A549 (cell line): ENCODE measurements around the gene CARF.

ENCODE experiments used
- CHD4 ChIP-seq: fragments of 200-600 bp; sonication (generic); IDR thresholded peaks from 2 replicates; pipeline ENCODE4 v1.6.1; 2016; ENCODE audit warnings: antibody characterized with exemption, mild to moderate bottlenecking, borderline replicate concordance
- CTCF ChIP-seq: fragments of >200 bp; sonication (Bioruptor Twin); formaldehyde crosslinking; IDR thresholded peaks from 3 replicates; pipeline ENCODE4 v1.5.1; 2016
- EP300 ChIP-seq, 2 experiments: fragments of >200 bp; sonication (Bioruptor Twin); formaldehyde crosslinking; IDR thresholded peaks; 2 replicates in 1 of 2; 3 replicates in 1 of 2; pipeline ENCODE4 v1.6.1; 2016 to 2017
- ESRRA ChIP-seq: fragments of 150-350 bp; IDR thresholded peaks from 2 replicates; pipeline ENCODE4 v1.6.1; 2014; ENCODE audit warnings: mild to moderate bottlenecking, low read length, borderline replicate concordance
- JUNB ChIP-seq: fragments of >200 bp; sonication (Bioruptor Twin); formaldehyde crosslinking; IDR thresholded peaks from 2 replicates; pipeline ENCODE4 v1.6.1; 2016
- MYC ChIP-seq: IDR thresholded peaks from 2 replicates; pipeline ENCODE4 v1.6.1; 2012; ENCODE audit warnings: mild to moderate bottlenecking, inconsistent platforms, low read length, improper control_type of control experiment, borderline replicate concordance
- POLR2A ChIP-seq: IDR thresholded peaks from 2 replicates; pipeline ENCODE4 v1.6.1; 2012; ENCODE audit warnings: mild to moderate bottlenecking, low read length
- RAD21 ChIP-seq, 2 experiments: fragments of >200 bp in 1 of 2; sonication (Bioruptor Twin) in 1 of 2; formaldehyde crosslinking in 1 of 2; IDR thresholded peaks in 1 of 2; conservative IDR thresholded peaks in 1 of 2; 2 replicates in 1 of 2; 3 replicates in 1 of 2; pipeline ENCODE4 v1.6.1; 2012 to 2018; ENCODE audit warnings: inconsistent platforms in 1 of 2
- REST ChIP-seq: fragments of 200-600 bp; sonication (generic); IDR thresholded peaks from 2 replicates; pipeline ENCODE4 v1.6.1; 2016; ENCODE audit warnings: antibody characterized with exemption, mild to moderate bottlenecking, moderate library complexity
- RFX5 ChIP-seq: fragments of 450-650 bp; IDR thresholded peaks from 2 replicates; pipeline ENCODE4 v1.7.1; 2014; ENCODE audit warnings: antibody characterized with exemption, mild to moderate bottlenecking, moderate library complexity
- RNF2 ChIP-seq: fragments of 200-600 bp; sonication (generic); IDR thresholded peaks from 2 replicates; pipeline ENCODE4 v1.6.1; 2016; ENCODE audit warnings: low read depth, mild to moderate bottlenecking, antibody characterized with exemption, moderate library complexity, borderline replicate concordance
- USF2 ChIP-seq: fragments of 450-650 bp; IDR thresholded peaks from 2 replicates; pipeline ENCODE4 v1.6.1; 2014; ENCODE audit warnings: antibody characterized with exemption
- ZC3H11A ChIP-seq: fragments of 450-650 bp; IDR thresholded peaks from 2 replicates; pipeline ENCODE4 v1.6.1; 2014; ENCODE audit warnings: antibody characterized with exemption, mild to moderate bottlenecking
- TF ChIP-seq, protein P1 (sequence below): IDR thresholded peaks from 2 replicates; pipeline ENCODE4 v1.6.1; 2012

GRCh38 chr2:202870431-202871299 lies 41.4 kb upstream of the CARF start:
- peak; percentile 56 for TF ChIP-seq CTCF
- peak; percentile 14; the same call in 1 of the 2 replicates for TF ChIP-seq POLR2A
- TF ChIP-seq JUNB: no peak
- no peak for TF ChIP-seq EP300 (IDR thresholded peaks at IDR 0.05)
- TF ChIP-seq CHD4: no peak
- peak; percentile 71 for TF ChIP-seq USF2
- no peak for TF ChIP-seq ESRRA
- TF ChIP-seq MYC: no peak
- no peak for TF ChIP-seq RFX5
- no peak for TF ChIP-seq REST
- no peak for TF ChIP-seq ZC3H11A
- no peak for TF ChIP-seq RNF2
- peak; percentile 55 to 58; a peak in 4 of 5 replicates for TF ChIP-seq RAD21 (conservative IDR thresholded peaks at IDR 0.05 in 1 of 2, IDR thresholded peaks at IDR 0.05 in 1 of 2)
- TF ChIP-seq, protein P1, sequence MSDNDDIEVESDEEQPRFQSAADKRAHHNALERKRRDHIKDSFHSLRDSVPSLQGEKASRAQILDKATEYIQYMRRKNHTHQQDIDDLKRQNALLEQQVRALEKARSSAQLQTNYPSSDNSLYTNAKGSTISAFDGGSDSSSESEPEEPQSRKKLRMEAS: no peak
